GM19395 (cell line): ENCODE data around the gene STAT1.

Experiments
- ATAC-seq: cut with Tn5 transposase; IDR thresholded peaks from one replicate; pipeline ENCODE4 v1.9.1; 2021; ENCODE audit warnings: mild to moderate bottlenecking, moderate library complexity; ENCODE audit not compliant: unreplicated experiment

The STAT1 gene

GRCh38 chr2:191013932-191014652 is at the start of gene STAT1:
STAT1 (minus strand) TSS chr2:191014171; CDS start chr2:191010003, 4,168 bp downstream.
- ATAC-seq = peak; percentile 81

- ATAC-seq = no peak
Measured at GRCh38 chr2:191063584-191063983, 49.6 kb upstream of the STAT1 start.

- no peak for ATAC-seq
Measured at GRCh38 chr2:191061381-191061980, 47.5 kb upstream of the STAT1 start.

- ATAC-seq = no peak
Measured at GRCh38 chr2:191059308-191059707, 45.3 kb upstream of the STAT1 start.

GRCh38 chr2:191056228-191056627 is 42.3 kb upstream of the STAT1 start:
- ATAC-seq = no peak

- ATAC-seq = no peak
Measured at GRCh38 chr2:191053256-191053655, 39.3 kb upstream of the STAT1 start.

GRCh38 chr2:191051825-191052778 is 38.1 kb upstream of the STAT1 start:
- peak; percentile 68 for ATAC-seq

GRCh38 chr2:191051177-191051576 is 37.2 kb upstream of the STAT1 start:
- ATAC-seq = no peak

GRCh38 chr2:191050640-191050987 is 36.6 kb upstream of the STAT1 start:
- no peak for ATAC-seq

GRCh38 chr2:191049728-191050639 is 36.0 kb upstream of the STAT1 start:
- peak; percentile 78 for ATAC-seq

GRCh38 chr2:191048073-191048472 is 34.1 kb upstream of the STAT1 start:
- ATAC-seq = no peak

- ATAC-seq = no peak
Measured at GRCh38 chr2:191045141-191045540, 31.2 kb upstream of the STAT1 start.

GRCh38 chr2:191043438-191043837 is 29.5 kb upstream of the STAT1 start:
- ATAC-seq = no peak

- no peak for ATAC-seq
Measured at GRCh38 chr2:191041418-191042161, 27.6 kb upstream of the STAT1 start.

GRCh38 chr2:191039616-191040015 is 25.6 kb upstream of the STAT1 start:
- no peak for ATAC-seq

GRCh38 chr2:191038741-191039140 is 24.8 kb upstream of the STAT1 start:
- ATAC-seq = no peak

GRCh38 chr2:191038241-191038725 is 24.3 kb upstream of the STAT1 start:
- ATAC-seq = no peak

GRCh38 chr2:191037351-191037750 is 23.4 kb upstream of the STAT1 start:
- no peak for ATAC-seq

GRCh38 chr2:191036363-191036762 is 22.4 kb upstream of the STAT1 start:
- no peak for ATAC-seq
